HepG2 (cell line): ENCODE data around the gene SMIM41. TPM values are rescaled to one million over a fixed set of nuclear protein-coding genes. Genes with fewer than 3 reads are reported as not detected.

ENCODE experiments used
- ATAC-seq: fragments of 200-7000 bp; cut with Tn5 transposase; 3 replicates; pipeline ENCODE4 v1.9.1; 2020; ENCODE audit warnings: mild to moderate bottlenecking, moderate library complexity
- BruUV-seq: library from RNA; stranded (reverse); fragments of 400-500 nt; replicated peaks from 2 replicates; lab custom pipeline; 2021; lab: Mats Ljungman, UMichigan
- CTCF ChIA-PET: fragments of 300-600 bp; formaldehyde crosslinking; extraction: SDS; loops from one replicate; lab custom pipeline; 2021; ENCODE audit warnings: low total read pairs, inconsistent platforms, low intra/inter-chr PET ratio; lab: Yijun Ruan, JAX
- POLR2A ChIA-PET: fragments of 350-600 bp; sonication (Branson Sonifier 250); formaldehyde crosslinking; loops from one replicate; lab custom pipeline; 2020; ENCODE audit warnings: antibody characterized with exemption, inconsistent platforms; lab: Yijun Ruan, JAX
- DNase-seq: peaks from one replicate; pipeline ENCODE4 v3.0.0-alpha.2; 2015; ENCODE audit warnings: low spot score
- FAIRE-seq: peaks from 3 replicates; lab custom pipeline; 2011; peaks lifted over from hg19 to GRCh38; lab: Jason Lieb, UNC
- H2AFZ ChIP-seq: one replicate; pipeline ENCODE4 v1.6.1; 2011; ENCODE audit warnings: low read length, inconsistent platforms
- H3K27ac ChIP-seq: fragments of 300-600 bp; 3 replicates; pipeline ENCODE4 v1.8.0; 2011; ENCODE audit warnings: mixed run types, mild to moderate bottlenecking, mixed read lengths, low read length, inconsistent platforms; ENCODE audit not compliant: insufficient read depth; ENCODE audit errors: extremely low read length
- H3K27me3 ChIP-seq, 2 experiments: fragments of 200-600 bp in 1 of 2; 2 replicates in 1 of 2; 3 replicates in 1 of 2; pipeline versions ENCODE4 v1.6.0 to v1.8.0; 2011; ENCODE audit warnings: low read length in 2 of 2, mild to moderate bottlenecking in 2 of 2, moderate library complexity in 2 of 2, inconsistent platforms in 1 of 2; ENCODE audit not compliant: insufficient read depth in 2 of 2, control insufficient read depth in 1 of 2
- H3K36me3 ChIP-seq, 2 experiments: fragments of 200-600 bp in 1 of 2; replicated peaks in 1 of 2; 2 replicates in 1 of 2; 3 replicates in 1 of 2; pipeline versions ENCODE4 v1.5.1 to v1.8.0; 2011; ENCODE audit warnings: low read length in 2 of 2, inconsistent platforms in 1 of 2; ENCODE audit not compliant: insufficient read depth in 2 of 2, control insufficient read depth in 1 of 2
- H3K4me1 ChIP-seq: 2 replicates; pipeline ENCODE4 v1.5.1; 2012; ENCODE audit warnings: low read length, inconsistent platforms; ENCODE audit not compliant: insufficient read depth
- H3K4me2 ChIP-seq: 2 replicates; pipeline ENCODE4 v1.6.0; 2011; ENCODE audit warnings: low read depth, low read length, inconsistent platforms
- H3K4me3 ChIP-seq, 3 experiments: fragments of 200-600 bp in 1 of 3; sonication (generic), shearing (Covaris generic) in 1 of 3; replicated peaks in 1 of 3; 2 replicates each; pipeline ENCODE4 v1.5.1; 2011 to 2016; ENCODE audit warnings: low read length in 3 of 3, inconsistent platforms in 2 of 3, low read depth in 2 of 3, mild to moderate bottlenecking in 2 of 3, control low read depth in 1 of 3, mixed read lengths in 1 of 3; ENCODE audit not compliant: insufficient read depth in 1 of 3
- H3K79me2 ChIP-seq: one replicate; pipeline ENCODE4 v1.6.1; 2011; ENCODE audit warnings: low read length, inconsistent platforms; ENCODE audit not compliant: insufficient read depth
- H3K9ac ChIP-seq: 2 replicates; pipeline ENCODE4 v1.6.0; 2011; ENCODE audit warnings: mild to moderate bottlenecking, low read depth, low read length, inconsistent platforms; ENCODE audit not compliant: insufficient read depth
- H3K9me3 ChIP-seq: 2 replicates; pipeline ENCODE4 v1.5.1; 2012; ENCODE audit warnings: mild to moderate bottlenecking, low read length
- H4K20me1 ChIP-seq: 2 replicates; pipeline ENCODE4 v1.6.0; 2011; ENCODE audit warnings: inconsistent platforms, mild to moderate bottlenecking, low read length, moderate library complexity; ENCODE audit not compliant: insufficient read depth
- ATM ChIP-seq: fragments of 450-650 bp; IDR thresholded peaks from 2 replicates; pipeline ENCODE4 v1.7.1; 2017; ENCODE audit warnings: mild to moderate bottlenecking, borderline replicate concordance
- CSRNP2 ChIP-seq: sonication (generic); formaldehyde crosslinking; conservative IDR thresholded peaks from 2 replicates; pipeline ENCODE4 v1.8.0; 2022; ENCODE audit warnings: low read depth, missing genetic modification reagents
- DNMT3B ChIP-seq: conservative IDR thresholded peaks from 2 replicates; pipeline ENCODE4 v1.6.1; 2016; ENCODE audit warnings: missing biosample characterization, control low read depth
- GABPA ChIP-seq, 2 experiments: IDR thresholded peaks; 2 replicates each; pipeline ENCODE4 v1.6.1; 2011 to 2016; ENCODE audit warnings: low read depth in 2 of 2, low read length in 1 of 2, missing biosample characterization in 1 of 2, missing genetic modification characterization in 1 of 2
- KMT2B ChIP-seq: IDR thresholded peaks from 2 replicates; pipeline ENCODE4 v1.6.1; 2016; ENCODE audit warnings: missing genetic modification reagents, missing compliant biosample characterization
- NONO ChIP-seq, 2 experiments: fragments of 450-650 bp in 1 of 2; sonication (generic) in 1 of 2; formaldehyde crosslinking in 1 of 2; IDR thresholded peaks in 1 of 2; conservative IDR thresholded peaks in 1 of 2; 2 replicates each; pipeline versions ENCODE4 v1.6.1 to v1.8.0; 2017 to 2022; ENCODE audit warnings: mild to moderate bottlenecking in 1 of 2, missing genetic modification reagents in 1 of 2, moderate library complexity in 1 of 2
- SNAPC2 ChIP-seq: sonication (generic); formaldehyde crosslinking; IDR thresholded peaks from 2 replicates; pipeline ENCODE4 v1.8.1; 2022; ENCODE audit warnings: mild to moderate bottlenecking, missing genetic modification reagents
- SOX5 ChIP-seq: IDR thresholded peaks from 2 replicates; pipeline ENCODE4 v1.6.1; 2016; ENCODE audit warnings: borderline replicate concordance
- TAF1 ChIP-seq: sonication (generic); formaldehyde crosslinking; IDR thresholded peaks from 2 replicates; pipeline ENCODE4 v1.4.0; 2020; ENCODE audit warnings: missing genetic modification reagents
- ZFP90 ChIP-seq: sonication (generic); formaldehyde crosslinking; IDR thresholded peaks from 2 replicates; pipeline ENCODE4 v1.8.0; 2022; ENCODE audit warnings: missing genetic modification reagents, mild to moderate bottlenecking, inconsistent platforms, borderline replicate concordance
- ZNF205 ChIP-seq: IDR thresholded peaks from 2 replicates; pipeline ENCODE4 v1.6.1; 2018; ENCODE audit warnings: missing biosample characterization, missing genetic modification reagents
- ZNF710 ChIP-seq: sonication (generic); formaldehyde crosslinking; IDR thresholded peaks from 2 replicates; pipeline ENCODE4 v1.5.0; 2020; ENCODE audit warnings: mild to moderate bottlenecking, missing genetic modification reagents, borderline replicate concordance
- ZNF761 ChIP-seq: sonication (generic); formaldehyde crosslinking; conservative IDR thresholded peaks from 2 replicates; pipeline ENCODE4 v1.4.0; 2020; ENCODE audit warnings: mild to moderate bottlenecking, missing genetic modification reagents
- ZSCAN12 ChIP-seq: sonication (generic); formaldehyde crosslinking; IDR thresholded peaks from 2 replicates; pipeline ENCODE4 v1.9.0; 2021; ENCODE audit warnings: mild to moderate bottlenecking, missing genetic modification reagents
- WGBS: methylation state at CpG from one replicate; pipeline ENCODE4 v1.1.6; 2017; ENCODE audit warnings: low lambda C conversion rate; 5-methylcytosine and 5-hydroxymethylcytosine counted together
- in situ Hi-C: cut with HindIII; loops from 2 replicates; pipeline ENCODE4 v1.10.0; 2017; ENCODE audit warnings: low pct_unique_long_range_greater_than_20kb; ENCODE audit not compliant: extremely low pct_ligation_motif_present
- intact Hi-C: fragments of 100-400 bp; cut with micrococcal nuclease; formaldehyde crosslinking; loops from one replicate; pipeline ENCODE4 v1.10.0; 2022; ENCODE audit not compliant: unreplicated experiment
- polyA plus RNA-seq, 8 experiments: library from polyadenylated mRNA; depleted of rRNA in 3 of 8; stranded (reverse) in 7 of 8; unstranded in 1 of 8; fragments of >200 nt; fragmentation: Illumina TruSeq in 4 of 8; extraction: Trizol in 4 of 8; gene quantifications; 2 replicates each; pipeline versions ENCODE4 v1.2.1 to v1.2.3, GENCODE V29; 2011 to 2016; ENCODE audit warnings: low read depth in 4 of 8, missing spikeins in 1 of 8, mixed read lengths in 1 of 8; ENCODE audit not compliant: insufficient read depth in 1 of 8
- total RNA-seq, 5 experiments: library from RNA; depleted of rRNA; stranded (reverse); fragments of >200 nt; fragmentation: Illumina TruSeq; extraction: Trizol; gene quantifications; 2 replicates each; pipeline ENCODE4 v1.2.3, GENCODE V29; 2016; ENCODE audit warnings: low read depth in 1 of 5
- TF ChIP-seq, protein P1 (sequence below): sonication (generic); formaldehyde crosslinking; IDR thresholded peaks from 2 replicates; pipeline ENCODE4 v1.8.0; 2022; ENCODE audit warnings: mild to moderate bottlenecking, missing genetic modification reagents

SMIM41 gene
- total and polyA plus RNA-seq, 2 of the 13 experiments (the other 11 are each of a cell fraction or from before 2014, with no cell fraction given) = not detected

- Histone ChIP-seq H3K4me2 (no peak overlapping the region), H3K4me1 (no peaks in the 10 kb centered on the region), H4K20me1 (no peaks in the 10 kb centered on the region), H3K27me3 (peaks cover 2 to 26% of the 10 kb centered on the region in 2 experiments; a peak in 3 of 5 replicates), H3K36me3 (no peaks in the 10 kb centered on the region), H3K79me2 (no peaks in the 10 kb centered on the region), H2AFZ (no peak overlapping the region), H3K9me3 (no peaks in the 10 kb centered on the region), H3K27ac (no peak overlapping the region), H3K9ac (no peak overlapping the region), H3K4me3 (no peak overlapping the region)
- FAIRE-seq (no peak), ATAC-seq (no peak), DNase-seq (no peak)
- WGBS = 23% methylated on average over 3 of the region's 5 CpGs
- CTCF ChIA-PET = no interaction called here
- no TSS peak for BruUV-seq
- POLR2A ChIA-PET = no interaction called here
- in situ Hi-C loops = loop anchor here (25.0 kb wide), 2 partner anchors 400 to 850 kb away; no protein-coding TSS in a partner anchor
- no peak for TF ChIP-seq KMT2B
- TF ChIP-seq SNAPC2 (CRISPR knock-in tag) = no peak
- TF ChIP-seq SOX5 (CRISPR knock-in tag) = no peak
- TF ChIP-seq GABPA (IDR thresholded peaks at IDR 0.05; ENCODE audit: low read depth, low read length) = no peak
- no peak for TF ChIP-seq GABPA (CRISPR knock-in tag; IDR thresholded peaks at IDR 0.05; ENCODE audit: low read depth)
- no peak for TF ChIP-seq ZNF710 (CRISPR knock-in tag)
- no peak for TF ChIP-seq CSRNP2
- TF ChIP-seq, protein P1, sequence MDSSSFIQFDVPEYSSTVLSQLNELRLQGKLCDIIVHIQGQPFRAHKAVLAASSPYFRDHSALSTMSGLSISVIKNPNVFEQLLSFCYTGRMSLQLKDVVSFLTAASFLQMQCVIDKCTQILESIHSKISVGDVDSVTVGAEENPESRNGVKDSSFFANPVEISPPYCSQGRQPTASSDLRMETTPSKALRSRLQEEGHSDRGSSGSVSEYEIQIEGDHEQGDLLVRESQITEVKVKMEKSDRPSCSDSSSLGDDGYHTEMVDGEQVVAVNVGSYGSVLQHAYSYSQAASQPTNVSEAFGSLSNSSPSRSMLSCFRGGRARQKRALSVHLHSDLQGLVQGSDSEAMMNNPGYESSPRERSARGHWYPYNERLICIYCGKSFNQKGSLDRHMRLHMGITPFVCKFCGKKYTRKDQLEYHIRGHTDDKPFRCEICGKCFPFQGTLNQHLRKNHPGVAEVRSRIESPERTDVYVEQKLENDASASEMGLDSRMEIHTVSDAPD = no peak
- TF ChIP-seq ZFP90 (CRISPR knock-in tag) = no peak
- no peak for TF ChIP-seq ZNF205 (CRISPR knock-in tag)
- no peak for TF ChIP-seq ZNF761 (CRISPR knock-in tag)
- no peak for TF ChIP-seq NONO (IDR thresholded peaks at IDR 0.05)
- TF ChIP-seq NONO (CRISPR knock-in tag; conservative IDR thresholded peaks at IDR 0.05) = no peak
- no peak for TF ChIP-seq ZSCAN12 (CRISPR knock-in tag)
- no peak for TF ChIP-seq TAF1 (CRISPR knock-in tag)
- TF ChIP-seq ATM = no peak
- no peak for TF ChIP-seq DNMT3B
- TF ChIP-seq, all 625 proteins: peak for 0
- intact Hi-C loops = no loop called here
Measured at GRCh38 chr12:52137746-52138145, 58.2 kb downstream of the SMIM41 start.
